T-helper 9 cell (primary cell): ENCODE data around the gene GCHFR.

Experiments used
- DNase-seq: peaks from one replicate; pipeline ENCODE4 v3.0.0-alpha.2; 2020

GCHFR gene

DNA sequence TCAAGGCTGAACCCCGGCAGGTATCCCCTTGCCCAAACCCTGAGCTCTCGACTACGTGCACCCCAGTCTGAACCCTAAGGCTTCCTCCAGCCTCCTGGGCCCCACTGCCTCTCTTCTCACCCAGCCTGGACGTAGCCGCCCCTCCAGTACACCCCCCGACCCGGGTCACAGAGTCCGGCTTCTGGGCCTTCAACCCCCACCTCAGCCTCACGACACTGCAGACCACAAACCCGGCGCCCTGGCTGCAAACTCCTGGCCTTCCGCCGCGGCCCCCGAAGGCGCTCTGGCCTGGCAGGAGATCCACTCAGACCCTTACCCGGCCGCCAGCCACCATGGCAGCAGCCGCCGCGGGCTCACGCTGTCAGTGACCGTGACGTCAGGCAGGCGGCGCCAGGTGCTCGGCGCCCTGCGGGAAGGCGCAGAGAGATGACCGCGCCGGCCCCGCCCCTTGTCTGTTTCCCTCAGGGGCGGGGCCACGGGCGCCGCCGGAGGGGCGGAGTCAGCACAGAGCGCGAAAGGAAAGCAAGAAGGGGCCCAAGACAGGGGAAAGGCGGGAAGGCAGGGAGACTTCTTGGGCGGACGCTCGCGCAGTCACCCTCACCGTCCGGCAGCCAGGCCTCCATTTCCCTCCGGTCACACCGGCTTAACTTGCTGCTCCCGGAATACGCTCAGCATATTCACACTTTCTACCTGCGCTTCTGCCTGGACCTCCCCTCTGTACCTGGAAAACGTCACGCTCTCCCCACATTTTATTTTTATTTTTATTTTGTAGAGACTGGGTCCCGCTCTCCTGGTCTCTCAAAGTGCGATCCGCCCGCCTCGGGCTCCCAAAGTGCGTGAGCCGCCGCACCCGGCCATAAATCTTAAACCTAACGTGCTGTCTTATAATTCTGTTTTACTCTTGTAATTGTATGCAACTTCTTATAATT, 8.7 kb upstream of the GCHFR start, which contains the start of gene RMDN3:
Gene RMDN3 (minus strand): TSS at position 372 of the 929 bp plus-strand sequence. CDS start 471 bp downstream, outside the sequence.
- peak; percentile 94 for DNase-seq

DNA sequence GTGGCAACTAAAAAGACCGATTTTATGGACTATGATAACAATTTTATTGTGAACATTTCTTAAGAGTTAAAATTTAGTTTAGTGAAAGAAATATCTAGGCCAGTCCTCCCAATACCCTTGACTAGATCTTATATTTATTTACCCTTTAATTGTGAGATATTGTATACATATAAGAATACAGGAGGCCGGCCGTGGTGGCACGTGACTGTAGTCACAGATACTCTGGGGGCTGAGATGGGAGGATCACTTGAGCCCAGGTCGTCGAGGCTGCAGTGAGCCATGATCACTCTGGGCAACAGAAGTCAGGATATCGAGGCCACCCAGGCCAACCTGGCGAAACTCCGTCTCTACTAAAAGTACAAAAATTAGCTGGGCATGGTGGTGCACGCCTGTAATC, 8.1 kb upstream of the GCHFR start:
- no peak for DNase-seq

GRCh38 chr15:40756938-40757337, 6.9 kb upstream of the GCHFR start:
- no peak for DNase-seq

- no peak for DNase-seq
These were observed 3.9 kb upstream of the GCHFR start for GRCh38 chr15:40759961-40760360.

- peak; percentile 46 for DNase-seq
These were observed 708 bp upstream of the GCHFR start for GRCh38 chr15:40762919-40763800.

DNA sequence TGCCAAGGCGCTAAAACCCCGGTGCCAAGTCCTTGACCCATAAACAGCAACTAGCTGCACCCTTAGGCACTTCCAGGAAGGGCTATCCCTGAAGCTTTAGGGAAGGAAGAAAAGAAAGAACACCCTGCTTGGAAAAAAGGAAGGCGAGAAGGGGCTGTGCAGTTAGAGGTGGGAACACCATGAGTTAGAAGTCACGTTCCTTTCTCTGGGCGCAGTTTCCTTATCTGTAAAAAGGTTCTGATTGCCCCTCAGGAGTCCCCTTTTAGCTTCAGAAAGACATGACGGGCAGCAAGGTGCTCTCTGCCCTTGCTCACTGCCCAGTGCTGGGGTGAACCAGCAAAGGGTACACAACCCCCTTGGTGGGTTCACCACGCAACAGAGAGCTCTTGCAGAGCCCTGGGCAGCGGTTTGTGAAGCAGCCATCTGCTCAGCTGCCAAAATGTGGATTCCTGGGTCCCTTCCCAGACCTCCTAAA, 798 bp downstream of the GCHFR start:
- DNase-seq = no peak

- no peak for DNase-seq
These were observed 2.4 kb downstream of the GCHFR start for GRCh38 chr15:40766194-40766815.

GRCh38 chr15:40766906-40767837, 3.3 kb downstream of the GCHFR start:
- DNase-seq = no peak

GRCh38 chr15:40767838-40768500, 4.1 kb downstream of the GCHFR start:
- no peak for DNase-seq

DNA sequence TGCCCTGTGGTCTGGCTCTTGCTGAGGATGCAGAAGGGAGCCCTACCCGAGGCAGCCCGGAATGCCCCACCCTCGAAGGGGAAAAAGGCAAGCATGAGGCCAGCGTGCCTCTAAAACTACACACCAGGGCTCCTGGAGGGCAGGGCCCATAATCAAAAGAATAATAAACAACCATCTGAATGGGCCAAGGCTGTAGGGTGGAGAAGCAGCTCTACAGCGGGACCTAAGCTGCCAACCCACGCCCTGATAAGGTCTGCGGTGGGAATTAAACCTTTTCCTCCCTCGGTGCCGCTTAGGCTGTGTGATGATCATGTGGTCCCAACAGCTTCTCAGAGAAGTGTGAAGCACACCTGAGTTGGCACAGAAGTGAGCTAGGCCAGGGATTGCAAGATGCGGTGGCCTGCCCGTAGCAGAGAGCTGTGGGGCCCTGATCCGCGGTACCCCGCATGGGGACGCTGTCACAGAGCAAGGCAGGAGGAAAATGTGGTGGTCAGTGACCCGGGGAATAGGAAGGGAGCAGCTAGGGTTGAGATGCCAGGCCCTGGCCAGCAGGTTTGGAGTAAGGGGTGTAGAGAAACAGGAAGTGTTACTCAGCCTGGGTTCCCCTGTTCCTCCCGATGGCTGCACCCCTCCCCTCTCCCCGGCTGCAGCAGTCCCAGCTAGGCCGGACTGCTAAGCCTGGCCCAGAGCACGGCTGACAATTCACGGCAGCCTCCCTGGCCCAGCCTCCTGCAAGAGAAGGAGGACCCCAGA, 4.8 kb downstream of the GCHFR start:
- no peak for DNase-seq

DNA sequence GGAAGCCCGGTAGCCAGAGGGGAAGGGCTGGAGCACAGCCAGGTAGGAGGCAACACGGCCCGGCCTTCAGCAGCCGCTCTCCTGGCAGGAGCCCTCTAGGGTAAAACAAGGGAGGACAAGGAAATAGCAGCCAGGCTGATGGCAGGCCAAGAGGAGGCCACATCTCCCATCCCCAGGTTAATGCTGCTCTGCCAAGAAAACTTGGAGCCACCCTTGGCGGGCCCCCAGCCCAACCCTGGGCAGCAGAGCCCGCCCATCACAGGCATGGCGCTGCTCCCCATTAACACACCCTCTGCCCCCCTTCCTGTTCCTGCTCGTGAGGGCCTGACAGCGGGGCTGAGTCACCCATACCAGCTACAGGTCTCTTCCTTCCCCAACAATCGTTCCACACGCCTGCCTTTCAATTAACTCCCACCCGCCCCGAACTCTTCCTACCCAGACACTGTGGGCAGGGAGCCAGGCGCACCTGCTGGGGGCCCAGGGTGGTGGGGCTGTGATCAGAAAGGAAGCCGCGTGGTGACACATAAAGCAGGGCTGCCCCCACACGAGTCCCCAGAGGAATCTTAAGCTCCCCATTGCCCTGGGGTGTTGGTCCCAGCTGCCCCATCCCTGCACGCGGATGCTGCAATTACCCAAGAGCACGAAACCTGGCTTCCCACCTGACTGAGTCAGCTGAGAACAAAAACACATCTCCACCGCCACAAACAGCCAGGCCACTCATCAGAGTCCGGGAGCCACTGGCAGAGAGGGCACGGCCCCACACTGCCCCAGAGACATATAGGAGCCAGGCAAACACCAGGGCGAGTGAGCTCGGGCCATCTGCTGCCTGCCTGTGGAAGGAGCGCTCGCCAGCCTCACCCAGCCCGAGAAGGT, 5.6 kb downstream of the GCHFR start, which contains the start of gene C15orf62:
Gene C15orf62 (plus strand): TSS at position 707 of the 873 bp plus-strand sequence. CDS start 516 bp downstream, outside the sequence.
- no peak for DNase-seq

DNA sequence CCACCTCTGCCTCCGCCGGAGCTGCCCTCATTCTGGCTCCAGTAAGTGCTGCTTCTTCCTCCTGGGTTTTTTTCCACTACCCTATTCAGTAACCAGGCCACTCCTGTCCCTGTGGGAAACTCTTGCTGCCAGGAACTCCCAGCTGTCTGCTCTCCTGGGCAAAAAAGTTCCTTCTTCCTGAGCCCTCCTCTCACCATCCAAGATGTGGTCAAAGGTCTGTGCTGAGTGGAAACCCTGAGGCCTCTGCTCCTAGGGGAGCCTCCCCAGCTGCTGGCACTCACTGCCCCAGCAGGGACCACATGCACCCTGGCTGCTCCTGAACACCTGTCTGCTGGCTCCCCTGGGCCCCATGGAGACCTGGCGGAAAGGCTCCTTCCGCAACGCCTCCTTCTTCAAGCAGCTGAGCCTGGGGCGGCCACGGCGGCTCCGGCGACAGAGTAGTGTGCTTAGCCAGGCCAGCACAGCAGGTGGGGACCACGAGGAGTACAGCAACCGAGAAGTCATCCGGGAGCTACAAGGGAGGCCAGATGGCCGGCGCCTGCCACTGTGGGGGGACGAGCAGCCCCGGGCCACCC, 6.4 kb downstream of the GCHFR start:
- no peak for DNase-seq

GRCh38 chr15:40771242-40771641, 7.4 kb downstream of the GCHFR start:
- no peak for DNase-seq

- no peak for DNase-seq
These were observed 8.1 kb downstream of the GCHFR start for GRCh38 chr15:40772014-40772413.

DNA sequence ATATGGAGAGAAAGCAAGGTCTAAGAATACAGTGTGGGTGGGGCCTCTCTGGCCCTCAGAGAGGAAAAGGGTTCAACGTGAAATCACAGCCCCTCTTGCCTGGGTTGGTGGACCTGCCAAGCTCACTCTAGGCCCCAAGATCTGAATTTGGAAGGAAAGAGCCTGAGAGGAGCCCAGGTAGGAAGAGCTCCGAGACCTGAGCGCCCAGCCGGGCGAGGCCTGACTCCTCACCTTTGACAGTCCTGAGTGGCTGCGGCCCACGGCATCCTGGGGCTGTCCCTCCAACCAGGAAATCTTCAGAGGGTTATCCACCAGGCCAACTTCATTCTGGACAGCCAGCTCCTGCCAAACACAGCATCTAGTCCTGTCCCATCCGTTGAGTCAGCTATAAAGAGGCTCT, 9.6 kb downstream of the GCHFR start:
- no peak for DNase-seq

- no peak for DNase-seq
These were observed 10.0 kb downstream of the GCHFR start for GRCh38 chr15:40773902-40774301.

DNA sequence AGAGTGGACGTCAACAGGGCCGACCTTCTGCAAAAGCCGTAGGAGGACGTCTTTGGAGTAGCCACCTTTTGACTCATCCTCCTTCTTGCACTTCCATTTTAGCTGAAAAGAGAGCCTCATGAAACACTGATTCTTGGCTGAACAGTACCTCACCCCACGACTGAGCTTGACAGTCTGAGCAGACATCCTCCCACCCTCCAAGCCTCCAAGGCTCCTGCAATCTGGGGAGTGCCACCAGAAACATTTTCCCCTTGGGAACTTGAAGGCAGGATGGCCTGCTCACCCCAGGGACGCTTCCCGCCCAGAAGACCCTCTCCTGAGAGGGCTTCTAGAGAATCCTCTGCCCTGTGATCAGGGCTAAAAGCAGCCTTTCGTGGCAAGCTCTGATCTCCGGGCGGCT, 11.1 kb downstream of the GCHFR start:
- no peak for DNase-seq

- DNase-seq = no peak
These were observed 12.1 kb downstream of the GCHFR start for GRCh38 chr15:40775740-40776536.
